Lower leg skin (tissue), 4 donors: ENCODE results near the gene MTUS2. TPM values are rescaled to one million over a fixed set of nuclear protein-coding genes. Genes with fewer than 3 reads are reported as not detected.

Experiments
- DNase-seq, 2 donors: peaks; one replicate each; pipeline ENCODE4 v3.0.0-alpha.2; 2019; ENCODE audit warnings: low spot score in 2 of 2
- H3K4me3 ChIP-seq: fragments of 200-600 bp; sonication (generic); 2 replicates; pipeline ENCODE4 v1.5.1; 2017; ENCODE audit warnings: mild to moderate bottlenecking, low read depth; ENCODE audit not compliant: poor library complexity, severe bottlenecking
- CTCF ChIP-seq, 3 donors: fragments of 450-650 bp; IDR thresholded peaks; one replicate each; pipeline ENCODE4 v1.5.1; 2016; ENCODE audit warnings: antibody characterized with exemption in 3 of 3, mild to moderate bottlenecking in 3 of 3, moderate library complexity in 2 of 3
- POLR2A ChIP-seq, 2 donors: fragments of 450-650 bp; IDR thresholded peaks; one replicate each; pipeline ENCODE4 v1.6.1; 2016 to 2017; ENCODE audit warnings: antibody characterized with exemption in 2 of 2, mild to moderate bottlenecking in 1 of 2, moderate library complexity in 1 of 2
- WGBS, 2 donors: methylation state at CpG; one replicate each; pipeline ENCODE4 v1.1.5; 2018; 5-methylcytosine and 5-hydroxymethylcytosine counted together
- intact Hi-C: fragments of 100-400 bp; cut with DNase I; formaldehyde crosslinking; loops from one replicate; pipeline ENCODE4 v1.15.0; 2023; ENCODE audit warnings: low total_unique reads
- total RNA-seq, 4 donors: library from RNA; depleted of rRNA; stranded (reverse); fragments of >200 nt; gene quantifications; one replicate each; pipeline ENCODE4 v1.1.0, GENCODE V29; 2016

The MTUS2 gene
- total RNA-seq, 4 donors from 2014 or later: 0.13 to 1.9 TPM; not detected in 2

GRCh38 chr13:29537736-29538651 lies 717.9 kb downstream of the MTUS2 start:
- no peak for TF ChIP-seq POLR2A (IDR thresholded peaks at IDR 0.05)
- no peak for TF ChIP-seq CTCF (IDR thresholded peaks at IDR 0.05)
- peak in 1 of 2 donors; percentile 80 for DNase-seq
- intact Hi-C loops: no loop called here
- no peak overlapping the region for H3K4me3 ChIP-seq
- 69 to 73% methylated on average over 14 of the region's 14 CpGs for WGBS, 2 donors

- H3K4me3 ChIP-seq: no peak overlapping the region
- TF ChIP-seq POLR2A (IDR thresholded peaks at IDR 0.05) (no peak), CTCF (IDR thresholded peaks at IDR 0.05) (no peak)
- 34 to 49% methylated on average over 6 of the region's 6 CpGs for WGBS, 2 donors
- DNase-seq: no peak
- intact Hi-C loops: no loop called here
These were observed 718.5 kb downstream of the MTUS2 start for GRCh38 chr13:29538652-29539040.

GRCh38 chr13:29539856-29540255 lies 719.7 kb downstream of the MTUS2 start:
- intact Hi-C loops: no loop called here
- WGBS, 2 donors: 51 to 60% methylated on average over 2 of the region's 2 CpGs
- peak in 1 of 2 donors; percentile 26 for DNase-seq
- TF ChIP-seq CTCF (IDR thresholded peaks at IDR 0.05) (no peak), POLR2A (IDR thresholded peaks at IDR 0.05) (no peak)
- H3K4me3 ChIP-seq: no peak overlapping the region

GRCh38 chr13:29540334-29540733 lies 720.2 kb downstream of the MTUS2 start:
- no peak for DNase-seq
- no peak overlapping the region for H3K4me3 ChIP-seq
- TF ChIP-seq CTCF (IDR thresholded peaks at IDR 0.05) (no peak), POLR2A (IDR thresholded peaks at IDR 0.05) (no peak)
- intact Hi-C loops: no loop called here
- 54 to 69% methylated on average over 5 of the region's 5 CpGs for whole genome bisulfite sequencing, 2 donors

GRCh38 chr13:29540799-29541198 lies 720.7 kb downstream of the MTUS2 start:
- peak in 1 of 2 donors; percentile 59 for DNase-seq
- WGBS, 2 donors: 83 to 87% methylated on average over 5 of the region's 5 CpGs
- no peak overlapping the region for H3K4me3 ChIP-seq
- intact Hi-C loops: no loop called here
- TF ChIP-seq CTCF (IDR thresholded peaks at IDR 0.05) (no peak), POLR2A (IDR thresholded peaks at IDR 0.05) (no peak)
